Thyroid gland (tissue), 4 donors: Measurements from ENCODE around the gene ADCY9.

ENCODE experiments used
- CTCF ChIP-seq, 6 experiments: fragments of 200-600 bp in 3 of 6; fragments of 450-650 bp in 3 of 6; sonication (generic) in 3 of 6; IDR thresholded peaks; one replicate each; pipeline ENCODE4 v1.5.1; 2016 to 2019; ENCODE audit warnings: antibody characterized with exemption in 6 of 6, mild to moderate bottlenecking in 2 of 6, inconsistent platforms in 1 of 6, moderate library complexity in 1 of 6
- POLR2A ChIP-seq, 2 donors: fragments of 450-650 bp; IDR thresholded peaks; one replicate each; pipeline ENCODE4 v1.6.1; 2017; ENCODE audit warnings: antibody characterized with exemption in 2 of 2, mild to moderate bottlenecking in 2 of 2, moderate library complexity in 1 of 2

GRCh38 chr16:3959148-3959547 lies 157.1 kb downstream of the ADCY9 start:
- no peak for TF ChIP-seq CTCF (IDR thresholded peaks at IDR 0.05)
- TF ChIP-seq POLR2A (IDR thresholded peaks at IDR 0.05): no peak
